HG03045 (cell line): ENCODE data around the gene ZFHX3.

Source experiments
- ATAC-seq: cut with Tn5 transposase; IDR thresholded peaks from one replicate; pipeline ENCODE4 v1.9.1; 2021; ENCODE audit warnings: mild to moderate bottlenecking, moderate library complexity; ENCODE audit not compliant: unreplicated experiment

The ZFHX3 gene

GRCh38 chr16:72978212-72978611, 69.7 kb downstream of the ZFHX3 start:
- no peak for ATAC-seq

- no peak for ATAC-seq
These were observed 70.8 kb downstream of the ZFHX3 start for GRCh38 chr16:72977127-72977526.

GRCh38 chr16:72976438-72977064, 71.4 kb downstream of the ZFHX3 start:
- ATAC-seq, result no peak

- ATAC-seq, result no peak
These were observed 72.0 kb downstream of the ZFHX3 start for GRCh38 chr16:72975809-72976437.

DNA sequence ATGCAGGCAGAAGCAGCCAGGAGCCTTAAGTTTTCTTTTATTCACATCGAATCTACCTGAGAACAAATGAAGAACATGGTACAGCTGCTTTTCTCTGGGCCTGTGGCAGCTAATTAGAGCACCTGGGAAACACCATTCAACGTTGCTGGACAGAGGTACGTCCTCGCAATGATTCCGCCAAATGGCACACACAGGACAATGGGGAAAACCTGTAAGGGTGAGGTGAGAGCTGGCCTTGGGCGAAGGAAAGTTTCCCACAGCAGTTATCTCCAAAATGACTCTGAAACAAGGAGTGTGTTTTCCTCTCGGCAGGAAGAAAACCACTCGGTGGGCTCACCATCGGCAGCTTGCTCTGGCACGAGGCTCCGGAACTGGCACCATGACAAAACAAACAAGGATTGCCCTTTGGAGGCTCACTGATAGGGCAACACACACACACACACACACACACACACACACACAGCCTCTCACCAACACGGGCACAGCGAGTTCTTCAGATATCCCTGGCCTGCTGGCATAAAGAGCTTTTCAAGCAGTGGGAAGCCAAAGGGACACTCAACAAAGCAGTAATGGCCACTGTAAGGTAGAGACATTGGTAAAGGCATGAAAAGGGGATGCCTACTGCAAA, 73.7 kb downstream of the ZFHX3 start:
- no peak for ATAC-seq

- no peak for ATAC-seq
These were observed 74.9 kb downstream of the ZFHX3 start for GRCh38 chr16:72972878-72973571.

DNA sequence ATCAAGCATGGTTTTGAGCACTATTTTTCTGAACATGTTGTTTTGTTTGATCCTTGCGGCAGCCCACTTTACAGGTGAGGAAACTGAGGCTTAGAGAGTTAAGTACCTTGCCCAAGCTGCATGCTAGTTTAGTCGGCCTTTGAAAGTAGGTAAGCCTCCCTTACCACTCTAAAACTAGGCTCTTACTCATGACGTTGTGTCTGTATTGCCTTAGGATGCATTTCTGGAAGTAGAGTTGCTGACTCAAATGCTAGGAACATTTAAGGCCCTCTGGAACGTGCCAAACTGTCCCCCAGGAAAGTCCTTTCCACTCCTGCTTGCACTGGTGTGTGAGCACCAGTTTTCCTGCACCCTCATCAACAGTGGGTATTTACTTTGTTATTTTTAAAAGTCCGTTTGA, 76.6 kb downstream of the ZFHX3 start:
- no peak for ATAC-seq

DNA sequence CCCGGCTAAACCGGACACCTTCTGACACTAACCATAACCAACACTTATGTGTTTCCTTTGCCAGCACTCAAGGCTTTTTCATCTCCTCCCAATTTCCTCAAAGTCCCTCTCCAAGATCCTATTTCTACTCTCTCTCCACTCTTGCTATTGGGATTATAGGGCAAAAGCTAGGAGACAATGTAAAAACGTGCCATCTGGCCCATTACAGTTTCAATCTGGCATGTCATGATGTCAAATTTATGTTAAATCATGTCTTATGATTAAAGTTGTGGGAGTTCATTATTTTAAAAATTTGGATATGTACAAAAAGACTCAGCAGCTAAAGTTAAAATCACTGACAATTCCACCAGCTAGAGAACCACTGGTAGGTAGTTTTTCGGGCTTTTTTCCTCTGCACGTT, 77.3 kb downstream of the ZFHX3 start:
- no peak for ATAC-seq

GRCh38 chr16:72969812-72970211, 78.1 kb downstream of the ZFHX3 start:
- ATAC-seq, result no peak

DNA sequence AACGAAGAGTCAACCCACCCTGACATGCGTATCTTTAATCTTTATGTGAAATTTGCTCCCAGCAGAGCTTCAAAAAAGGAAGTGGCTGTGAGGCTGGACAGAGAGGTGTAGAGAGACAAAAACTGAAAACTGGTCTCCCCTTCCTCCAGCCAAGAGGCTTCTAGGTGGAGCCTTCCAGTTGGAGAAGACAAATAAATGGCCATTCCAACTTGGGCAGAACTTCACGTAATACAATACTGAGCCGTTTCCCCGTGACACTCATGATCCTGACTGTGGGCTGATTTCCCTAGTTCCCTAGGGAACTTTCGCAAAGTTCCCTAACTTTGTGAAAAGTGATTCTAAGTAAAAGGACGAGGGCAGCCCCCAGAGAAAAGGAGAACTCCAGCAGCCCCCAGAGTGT, 78.8 kb downstream of the ZFHX3 start:
- ATAC-seq, result no peak

DNA sequence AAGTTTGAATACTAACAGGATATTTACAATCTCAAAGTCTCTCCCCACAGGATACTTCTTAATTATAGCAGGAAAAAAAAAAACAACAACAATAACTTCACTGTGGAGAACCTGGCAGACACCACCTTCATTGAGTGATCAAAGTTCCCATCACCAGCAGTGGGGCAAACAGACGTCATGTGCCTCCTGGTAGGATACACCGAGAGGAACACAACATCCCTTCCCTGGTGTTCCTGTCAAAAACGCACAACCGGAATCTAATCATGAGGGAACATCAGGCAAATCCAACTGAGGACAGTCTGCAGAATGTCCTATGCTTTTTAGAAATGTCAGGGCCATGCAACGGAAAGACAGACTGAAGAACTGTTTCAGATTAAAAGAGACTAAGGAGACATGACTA, 80.0 kb downstream of the ZFHX3 start:
- ATAC-seq, result no peak

DNA sequence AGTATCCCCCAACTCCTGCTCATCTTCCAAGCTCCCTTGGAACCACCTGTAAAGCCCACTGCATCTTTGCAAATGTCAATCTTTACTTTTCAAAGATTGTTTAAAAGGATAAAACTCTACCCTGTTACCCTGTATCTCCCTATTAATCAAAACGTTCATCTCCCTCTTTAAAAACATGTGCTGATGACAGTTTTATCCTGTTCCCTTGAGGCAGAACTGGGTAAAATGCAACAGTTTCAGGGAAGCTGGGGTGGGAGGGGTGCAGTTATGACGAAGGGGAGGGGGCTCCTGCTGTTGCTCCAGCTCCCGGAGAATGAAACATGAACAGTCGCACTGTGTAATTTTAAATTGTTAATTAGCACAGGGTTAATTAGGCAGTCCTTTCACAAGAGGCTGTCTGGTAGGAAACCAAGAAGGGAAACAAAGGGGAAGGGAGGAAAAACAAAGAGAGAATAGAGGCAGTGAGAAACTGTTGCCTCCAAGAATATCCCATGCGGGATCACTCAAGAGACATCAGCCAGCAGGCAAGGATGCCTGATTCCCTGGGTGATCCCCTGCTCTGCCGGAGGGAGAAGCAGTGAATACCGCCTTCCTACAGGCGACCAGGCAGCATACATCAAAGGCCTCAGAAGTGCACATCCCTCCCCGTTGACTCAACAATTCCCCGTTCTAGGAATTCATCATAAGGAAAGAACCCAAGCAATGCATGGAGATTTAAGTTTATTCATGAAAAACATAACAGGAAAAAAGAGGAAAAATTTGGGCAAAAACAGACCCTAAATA, 84.2 kb downstream of the ZFHX3 start:
- no peak for ATAC-seq

DNA sequence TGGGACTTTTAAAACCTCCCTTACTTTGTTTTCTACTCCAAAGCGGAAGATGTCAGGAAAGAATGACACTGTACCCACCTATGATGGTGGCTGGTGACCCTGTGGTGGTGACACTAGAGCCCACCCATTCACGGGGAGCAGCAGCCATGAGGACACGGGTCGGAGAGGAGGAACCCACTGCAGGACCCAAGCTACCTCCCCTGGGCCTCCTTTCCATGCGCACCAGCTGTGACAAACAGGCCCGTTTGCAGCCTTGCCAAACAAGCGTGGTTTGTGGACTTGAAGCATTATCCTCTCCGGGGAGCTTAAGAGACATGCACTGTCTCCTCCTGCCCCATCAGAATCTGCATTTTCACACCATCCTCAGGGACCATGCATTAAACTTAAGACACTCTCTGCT, 85.6 kb downstream of the ZFHX3 start:
- ATAC-seq, result no peak

DNA sequence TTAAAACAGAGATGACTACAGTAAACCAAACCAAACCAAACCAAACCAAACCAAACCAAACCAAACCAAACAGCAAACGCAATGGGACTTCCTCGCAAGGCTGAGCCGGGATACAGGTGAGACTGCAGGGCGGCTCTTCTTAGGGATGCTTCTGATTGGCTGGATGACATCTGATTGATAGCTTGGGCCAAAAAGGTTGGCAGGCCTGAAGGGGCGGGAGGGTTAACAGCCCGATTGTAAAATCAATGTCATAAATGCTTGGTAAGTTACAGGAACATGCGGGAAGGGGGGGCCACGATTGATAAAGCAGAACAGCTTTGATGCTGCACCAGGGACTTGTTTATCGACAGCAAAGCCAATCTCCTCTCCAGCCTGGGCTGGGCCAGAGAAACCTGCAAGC, 86.1 kb downstream of the ZFHX3 start:
- no peak for ATAC-seq

DNA sequence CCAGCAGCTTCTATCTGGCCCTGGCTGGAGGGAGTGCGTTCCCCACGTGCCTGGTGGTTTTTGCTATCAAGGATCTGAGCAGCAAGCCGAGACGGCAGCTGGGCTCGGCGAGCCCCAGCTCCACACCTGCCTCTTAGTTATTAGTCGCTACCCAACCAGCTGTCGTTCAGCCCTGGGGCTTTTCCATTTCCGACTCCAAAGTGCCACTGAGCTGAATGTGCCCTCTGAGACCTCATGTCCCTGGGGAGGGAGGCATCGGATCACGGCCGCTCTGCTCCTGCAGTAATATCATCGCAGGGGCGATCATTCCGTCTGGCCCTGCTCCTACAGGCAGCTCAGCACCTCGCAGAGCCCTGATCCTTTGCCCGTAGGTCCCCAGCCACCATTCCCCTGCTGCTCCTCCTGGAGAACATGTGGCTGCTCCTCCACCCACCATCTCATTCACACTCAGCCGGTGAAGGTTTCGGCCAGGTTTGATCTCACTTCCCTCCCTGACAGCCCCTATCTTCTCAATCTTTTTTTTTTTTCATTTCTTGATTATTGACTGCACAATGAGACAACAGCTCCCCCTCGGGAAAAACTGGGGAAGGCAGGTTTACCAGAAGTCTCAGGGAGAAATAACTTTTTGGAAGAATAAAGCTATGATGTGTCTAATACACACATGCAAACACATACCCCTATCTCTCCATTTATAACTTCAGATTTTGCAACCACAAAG, 86.7 kb downstream of the ZFHX3 start:
- ATAC-seq, result no peak

GRCh38 chr16:72960101-72960500, 87.8 kb downstream of the ZFHX3 start:
- no peak for ATAC-seq

GRCh38 chr16:72959301-72959996, 88.5 kb downstream of the ZFHX3 start:
- ATAC-seq, result no peak

DNA sequence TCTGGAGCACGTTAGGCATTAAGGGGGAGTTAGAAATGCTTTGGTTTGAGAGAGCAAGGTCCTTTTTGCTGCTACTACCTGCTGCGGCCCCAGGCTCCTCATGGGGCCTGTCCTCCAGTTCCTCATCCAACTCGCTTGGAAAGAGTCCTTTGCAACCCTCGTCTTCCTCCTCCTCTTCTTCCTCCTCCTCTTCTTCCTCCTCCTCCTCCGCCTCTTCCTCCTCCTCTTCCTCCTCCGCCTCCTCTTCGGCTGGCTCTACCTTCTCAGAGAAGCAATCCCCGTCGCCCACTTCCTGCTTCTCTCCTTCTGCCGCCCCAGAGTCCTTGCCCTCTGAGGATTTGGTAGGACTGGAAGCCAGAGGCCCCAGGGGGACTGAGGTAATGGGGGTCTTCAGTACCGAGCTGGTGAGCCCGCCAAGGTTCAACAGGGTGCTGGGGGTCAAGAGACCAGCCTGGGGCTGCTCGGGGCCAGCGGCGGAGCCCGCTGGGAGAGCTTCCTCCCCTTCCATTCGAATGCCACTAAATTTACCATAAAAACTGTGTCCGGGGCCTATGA, 89.3 kb downstream of the ZFHX3 start:
- no peak for ATAC-seq
